WTC11 (cell line): ENCODE results near the gene ITLN1.
"Not testable (repeated sequence)": the region's sequence is repeated elsewhere in the genome, so short reads cannot be mapped to it uniquely, and the experiment has no call there.

Source experiments
- IRF2 ChIP-seq: sonication (generic); formaldehyde crosslinking; IDR thresholded peaks from 2 replicates; pipeline ENCODE4 v1.8.0; 2022; ENCODE audit warnings: low read depth, missing genetic modification reagents, borderline replicate concordance
- JUN ChIP-seq: sonication (generic); formaldehyde crosslinking; IDR thresholded peaks from 2 replicates; pipeline ENCODE4 v1.8.0; 2023; ENCODE audit warnings: mild to moderate bottlenecking, missing genetic modification reagents
- NR2C2 ChIP-seq: sonication (generic); formaldehyde crosslinking; IDR thresholded peaks from 2 replicates; pipeline ENCODE4 v1.8.0; 2022; ENCODE audit warnings: mild to moderate bottlenecking, missing genetic modification reagents
- SP1 ChIP-seq: sonication (generic); formaldehyde crosslinking; conservative IDR thresholded peaks from 2 replicates; pipeline ENCODE4 v1.8.1; 2022; ENCODE audit warnings: missing genetic modification reagents
- TCF7 ChIP-seq: sonication (generic); formaldehyde crosslinking; IDR thresholded peaks from 2 replicates; pipeline ENCODE4 v1.8.0; 2022; ENCODE audit warnings: mild to moderate bottlenecking, low read depth, missing genetic modification reagents, moderate library complexity
- TF ChIP-seq, protein P1 (sequence below): fragments of 200-600 bp; IDR thresholded peaks from 2 replicates; pipeline ENCODE4 v1.8.0; 2022; ENCODE audit warnings: antibody characterized with exemption
- TF ChIP-seq, protein P2 (sequence below): sonication (generic); formaldehyde crosslinking; IDR thresholded peaks from 2 replicates; pipeline ENCODE4 v1.8.0; 2022; ENCODE audit warnings: mild to moderate bottlenecking, missing genetic modification reagents
- TF ChIP-seq, protein P3 (sequence below): fragments of 250-450 bp; sonication (Bioruptor Pico); IDR thresholded peaks from 2 replicates; pipeline ENCODE4 v2.1.2; 2022; ENCODE audit warnings: mild to moderate bottlenecking, moderate library complexity
- TF ChIP-seq, protein P4 (sequence below): sonication (generic); formaldehyde crosslinking; IDR thresholded peaks from 2 replicates; pipeline ENCODE4 v1.8.1; 2022; ENCODE audit warnings: missing genetic modification reagents, borderline replicate concordance

DNA sequence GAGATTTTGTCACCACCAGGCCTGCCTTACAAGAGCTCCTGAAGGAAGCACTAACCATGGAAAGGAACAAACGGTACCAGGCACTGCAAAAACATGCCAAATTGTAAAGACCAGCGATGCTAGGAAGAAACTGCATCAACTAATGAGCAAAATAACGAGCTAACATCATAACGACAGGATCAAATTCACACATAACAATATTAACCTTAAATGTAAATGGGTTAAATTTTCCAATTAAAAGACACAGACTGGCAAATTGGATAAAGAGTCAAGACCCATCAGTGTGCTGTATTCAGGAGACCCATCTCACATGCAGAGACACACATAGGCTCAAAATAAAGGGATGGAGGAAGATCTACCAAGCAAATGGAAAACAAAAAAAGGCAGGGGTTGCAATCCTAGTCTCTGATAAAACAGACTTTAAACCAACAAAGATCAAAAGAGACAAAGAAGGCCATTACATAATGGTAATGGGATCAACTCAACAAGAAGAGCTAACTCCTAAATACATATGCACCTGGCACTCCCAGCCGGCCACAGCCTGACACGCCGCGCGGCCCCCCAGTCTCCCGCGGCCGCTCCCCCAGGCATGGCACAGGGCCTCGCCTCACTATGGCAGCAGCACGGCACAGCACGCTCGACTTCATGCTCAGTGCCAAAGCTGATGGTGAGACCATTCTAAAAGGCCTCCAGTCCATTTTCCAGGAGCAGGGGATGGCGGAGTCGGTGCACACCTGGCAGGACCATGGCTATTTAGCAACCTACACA, 9.6 kb upstream of the ITLN1 start:
- TF ChIP-seq IRF2 (CRISPR knock-in tag); SP1 (CRISPR knock-in tag); TCF7 (CRISPR knock-in tag); NR2C2; JUN: not testable (repeated sequence)
- TF ChIP-seq, protein P1, sequence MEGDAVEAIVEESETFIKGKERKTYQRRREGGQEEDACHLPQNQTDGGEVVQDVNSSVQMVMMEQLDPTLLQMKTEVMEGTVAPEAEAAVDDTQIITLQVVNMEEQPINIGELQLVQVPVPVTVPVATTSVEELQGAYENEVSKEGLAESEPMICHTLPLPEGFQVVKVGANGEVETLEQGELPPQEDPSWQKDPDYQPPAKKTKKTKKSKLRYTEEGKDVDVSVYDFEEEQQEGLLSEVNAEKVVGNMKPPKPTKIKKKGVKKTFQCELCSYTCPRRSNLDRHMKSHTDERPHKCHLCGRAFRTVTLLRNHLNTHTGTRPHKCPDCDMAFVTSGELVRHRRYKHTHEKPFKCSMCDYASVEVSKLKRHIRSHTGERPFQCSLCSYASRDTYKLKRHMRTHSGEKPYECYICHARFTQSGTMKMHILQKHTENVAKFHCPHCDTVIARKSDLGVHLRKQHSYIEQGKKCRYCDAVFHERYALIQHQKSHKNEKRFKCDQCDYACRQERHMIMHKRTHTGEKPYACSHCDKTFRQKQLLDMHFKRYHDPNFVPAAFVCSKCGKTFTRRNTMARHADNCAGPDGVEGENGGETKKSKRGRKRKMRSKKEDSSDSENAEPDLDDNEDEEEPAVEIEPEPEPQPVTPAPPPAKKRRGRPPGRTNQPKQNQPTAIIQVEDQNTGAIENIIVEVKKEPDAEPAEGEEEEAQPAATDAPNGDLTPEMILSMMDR: not testable (repeated sequence)
- TF ChIP-seq, protein P2, sequence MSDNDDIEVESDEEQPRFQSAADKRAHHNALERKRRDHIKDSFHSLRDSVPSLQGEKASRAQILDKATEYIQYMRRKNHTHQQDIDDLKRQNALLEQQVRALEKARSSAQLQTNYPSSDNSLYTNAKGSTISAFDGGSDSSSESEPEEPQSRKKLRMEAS (CRISPR knock-in tag): not testable (repeated sequence)
- TF ChIP-seq, protein P3, sequence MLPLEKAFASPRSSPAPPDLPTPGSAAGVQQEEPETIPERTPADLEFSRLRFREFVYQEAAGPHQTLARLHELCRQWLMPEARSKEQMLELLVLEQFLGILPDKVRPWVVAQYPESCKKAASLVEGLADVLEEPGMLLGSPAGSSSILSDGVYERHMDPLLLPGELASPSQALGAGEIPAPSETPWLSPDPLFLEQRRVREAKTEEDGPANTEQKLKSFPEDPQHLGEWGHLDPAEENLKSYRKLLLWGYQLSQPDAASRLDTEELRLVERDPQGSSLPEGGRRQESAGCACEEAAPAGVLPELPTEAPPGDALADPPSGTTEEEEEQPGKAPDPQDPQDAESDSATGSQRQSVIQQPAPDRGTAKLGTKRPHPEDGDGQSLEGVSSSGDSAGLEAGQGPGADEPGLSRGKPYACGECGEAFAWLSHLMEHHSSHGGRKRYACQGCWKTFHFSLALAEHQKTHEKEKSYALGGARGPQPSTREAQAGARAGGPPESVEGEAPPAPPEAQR: not testable (repeated sequence)
- TF ChIP-seq, protein P4, sequence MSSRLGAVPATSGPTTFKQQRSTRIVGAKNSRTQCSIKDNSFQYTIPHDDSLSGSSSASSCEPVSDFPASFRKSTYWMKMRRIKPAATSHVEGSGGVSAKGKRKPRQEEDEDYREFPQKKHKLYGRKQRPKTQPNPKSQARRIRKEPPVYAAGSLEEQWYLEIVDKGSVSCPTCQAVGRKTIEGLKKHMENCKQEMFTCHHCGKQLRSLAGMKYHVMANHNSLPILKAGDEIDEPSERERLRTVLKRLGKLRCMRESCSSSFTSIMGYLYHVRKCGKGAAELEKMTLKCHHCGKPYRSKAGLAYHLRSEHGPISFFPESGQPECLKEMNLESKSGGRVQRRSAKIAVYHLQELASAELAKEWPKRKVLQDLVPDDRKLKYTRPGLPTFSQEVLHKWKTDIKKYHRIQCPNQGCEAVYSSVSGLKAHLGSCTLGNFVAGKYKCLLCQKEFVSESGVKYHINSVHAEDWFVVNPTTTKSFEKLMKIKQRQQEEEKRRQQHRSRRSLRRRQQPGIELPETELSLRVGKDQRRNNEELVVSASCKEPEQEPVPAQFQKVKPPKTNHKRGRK (CRISPR knock-in tag): not testable (repeated sequence)
